ENCODE results near the gene MRPL36. TPM values are rescaled to one million over a fixed set of nuclear protein-coding genes. Genes with fewer than 3 reads are reported as not detected.

Gene MRPL36
- total RNA-seq, 4 donors from 2014 or later, result 37.7 to 63.4 (median 46.7) TPM

- Histone ChIP-seq H3K4me3 (no peak overlapping the region), H3K4me1 (peaks cover 0 to 27% (median 10%) of the 10 kb centered on the region in 3 donors), H3K9me3 (no peaks in the 10 kb centered on the region), H3K27ac (no peak overlapping the region), H3K36me3 (peaks cover 0 to 33% of the 10 kb centered on the region in 2 donors), H3K27me3 (no peaks in the 10 kb centered on the region)
- TF ChIP-seq POLR2A (IDR thresholded peaks at IDR 0.05), result no peak
- no peak for TF ChIP-seq POLR2AphosphoS5 (IDR thresholded peaks at IDR 0.05)
- no peak for TF ChIP-seq CTCF (IDR thresholded peaks at IDR 0.05)
- no peak for TF ChIP-seq EP300 (IDR thresholded peaks at IDR 0.05)
- WGBS, 2 donors (ENCODE audit: low coverage in 1 of 2), result 87 to 92% methylated on average over 10 to 20 of the region's 33 CpGs
- no peak for ATAC-seq
Measured at GRCh38 chr5:1793966-1794900, 5.4 kb downstream of the MRPL36 start.

GRCh38 chr5:1793301-1793740 is 6.3 kb downstream of the MRPL36 start:
- Histone ChIP-seq H3K4me3 (no peak overlapping the region), H3K27ac (no peak overlapping the region), H3K36me3 (peaks cover 0 to 29% of the 10 kb centered on the region in 2 donors), H3K4me1 (peaks cover 0 to 18% (median 4%) of the 10 kb centered on the region in 3 donors), H3K27me3 (peaks cover 6% of the 10 kb centered on the region), H3K9me3 (no peaks in the 10 kb centered on the region)
- 68 to 78% methylated on average over 4 to 8 of the region's 10 CpGs for WGBS, 2 donors (ENCODE audit: low coverage in 1 of 2)
- no peak for ATAC-seq
- no peak for TF ChIP-seq EP300 (IDR thresholded peaks at IDR 0.05)
- TF ChIP-seq POLR2A (IDR thresholded peaks at IDR 0.05), result no peak
- TF ChIP-seq CTCF (IDR thresholded peaks at IDR 0.05), result no peak
- TF ChIP-seq POLR2AphosphoS5 (IDR thresholded peaks at IDR 0.05), result no peak

GRCh38 chr5:1792842-1793266 is 6.8 kb downstream of the MRPL36 start:
- 71 to 80% methylated on average over 1 to 4 of the region's 8 CpGs for WGBS, 2 donors (ENCODE audit: low coverage in 1 of 2)
- H3K27ac ChIP-seq, result no peak overlapping the region
- peaks cover 0 to 25% of the 10 kb centered on the region in 2 donors for H3K36me3 ChIP-seq
- H3K4me3 ChIP-seq, result no peak overlapping the region
- no peak for TF ChIP-seq POLR2A (IDR thresholded peaks at IDR 0.05)
- TF ChIP-seq POLR2AphosphoS5 (IDR thresholded peaks at IDR 0.05), result no peak
- TF ChIP-seq CTCF (IDR thresholded peaks at IDR 0.05), result no peak
- TF ChIP-seq EP300 (IDR thresholded peaks at IDR 0.05), result no peak
- peaks cover 0 to 13% (median 3%) of the 10 kb centered on the region in 3 donors for H3K4me1 ChIP-seq
- H3K27me3 ChIP-seq, result peaks cover 10% of the 10 kb centered on the region
- no peak for ATAC-seq
- H3K9me3 ChIP-seq, result no peaks in the 10 kb centered on the region

GRCh38 chr5:1791176-1791575 is 8.5 kb downstream of the MRPL36 start:
- Histone ChIP-seq H3K9me3 (no peaks in the 10 kb centered on the region), H3K27ac (no peak overlapping the region), H3K4me1 (no peaks in the 10 kb centered on the region), H3K4me3 (no peak overlapping the region), H3K27me3 (peaks cover 27% of the 10 kb centered on the region), H3K36me3 (peaks cover 0 to 8% of the 10 kb centered on the region in 2 donors)
- no peak for TF ChIP-seq POLR2A (IDR thresholded peaks at IDR 0.05)
- TF ChIP-seq CTCF (IDR thresholded peaks at IDR 0.05), result no peak
- TF ChIP-seq POLR2AphosphoS5 (IDR thresholded peaks at IDR 0.05), result no peak
- TF ChIP-seq EP300 (IDR thresholded peaks at IDR 0.05), result no peak
- ATAC-seq, result no peak
- WGBS, 2 donors (ENCODE audit: low coverage in 1 of 2), result 62 to 83% methylated on average over 3 of the region's 3 CpGs

Measured in gastroesophageal sphincter (tissue), 4 donors.